Body of pancreas (tissue), 4 donors: ENCODE measurements around the gene FAM163A. TPM values are rescaled to one million over a fixed set of nuclear protein-coding genes. Genes with fewer than 3 reads are reported as not detected.

ENCODE experiments used
- ATAC-seq: fragments of 150-250 bp; one replicate; pipeline ENCODE4 v1.9.1; 2016
- DNase-seq, 4 donors: peaks; one replicate each; pipeline ENCODE4 v3.0.0-alpha.2; 2019
- H3K27ac ChIP-seq, 4 donors: fragments of 200-600 bp; sonication (generic); 1 replicate in 3 of 4; 2 replicates in 1 of 4; pipeline versions ENCODE4 v1.5.1 to v1.6.1; 2016 to 2019; ENCODE audit warnings: mild to moderate bottlenecking in 1 of 4, mixed read lengths in 1 of 4, moderate library complexity in 1 of 4
- H3K27me3 ChIP-seq, 2 donors: fragments of 200-600 bp; sonication (generic); one replicate each; pipeline ENCODE4 v1.6.0; 2016; ENCODE audit warnings: mild to moderate bottlenecking in 1 of 2
- H3K36me3 ChIP-seq, 2 donors: fragments of 200-600 bp; sonication (generic); replicated peaks in 1 of 2; 2 replicates each; pipeline ENCODE4 v1.5.1; 2016; ENCODE audit warnings: low read depth in 2 of 2; ENCODE audit not compliant: insufficient read depth in 1 of 2
- H3K4me1 ChIP-seq: fragments of 200-600 bp; sonication (generic); one replicate; pipeline ENCODE4 v1.6.0; 2016
- H3K4me3 ChIP-seq, 2 donors: fragments of 200-600 bp; sonication (generic); 1 replicate in 1 of 2; 2 replicates in 1 of 2; pipeline ENCODE4 v1.5.1; 2016 to 2019
- H3K9me3 ChIP-seq, 3 donors: fragments of 200-600 bp; sonication (generic); 1 replicate in 2 of 3; 2 replicates in 1 of 3; pipeline ENCODE4 v1.5.1; 2016
- POLR2A ChIP-seq, 3 donors: fragments of 450-650 bp; IDR thresholded peaks; one replicate each; pipeline ENCODE4 v1.6.1; 2016; ENCODE audit warnings: antibody characterized with exemption in 3 of 3, mild to moderate bottlenecking in 2 of 3
- WGBS, 2 donors: methylation state at CpG; one replicate each; pipeline ENCODE4 v1.1.5; 2017; 5-methylcytosine and 5-hydroxymethylcytosine counted together
- intact Hi-C: fragments of 100-400 bp; cut with DNase I; formaldehyde crosslinking; loops from one replicate; pipeline ENCODE4 v1.15.1; 2023
- total RNA-seq, 2 donors: library from RNA; depleted of rRNA; stranded (reverse); fragments of >200 nt; gene quantifications; one replicate each; pipeline ENCODE4 v1.1.0, GENCODE V29; 2016
- TF ChIP-seq, protein P1 (sequence below), 7 experiments: fragments of 450-650 bp in 4 of 7; fragments of 200-600 bp in 3 of 7; sonication (generic) in 3 of 7; IDR thresholded peaks; one replicate each; pipeline ENCODE4 v1.5.1; 2016 to 2019; ENCODE audit warnings: antibody characterized with exemption in 7 of 7

The FAM163A gene
- total RNA-seq, 2 donors from 2014 or later, result 0.26 TPM; not detected in 1

DNA sequence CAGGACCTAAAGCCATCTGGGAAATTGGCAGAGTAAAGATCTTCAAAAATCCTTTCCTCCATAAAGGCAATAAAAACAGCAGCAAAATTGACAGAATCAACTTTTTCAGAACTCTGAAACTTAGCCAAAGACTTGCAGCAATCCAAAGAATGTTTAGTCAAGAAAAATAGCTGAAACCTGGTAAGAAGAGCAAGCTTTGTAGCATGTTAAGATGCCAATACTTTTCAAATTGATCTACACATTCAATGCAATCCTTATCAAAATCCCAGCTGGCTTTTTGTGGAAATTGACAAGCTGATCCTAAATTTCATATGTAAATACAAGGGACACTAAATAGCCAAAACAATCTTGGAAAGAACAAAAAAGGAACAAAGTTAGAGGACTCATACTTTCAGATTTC lies 23.8 kb upstream of the FAM163A start:
- DNase-seq, result no peak
- ATAC-seq, result no peak
- intact Hi-C loops, result no loop called here
- Histone ChIP-seq H3K27ac (no peak overlapping the region), H3K4me3 (no peak overlapping the region), H3K4me1 (no peaks in the 10 kb centered on the region), H3K27me3 (no peaks in the 10 kb centered on the region), H3K36me3 (no peaks in the 10 kb centered on the region), H3K9me3 (peaks cover 0 to 23% (median 0%) of the 10 kb centered on the region in 3 donors)
- TF ChIP-seq, protein P1, sequence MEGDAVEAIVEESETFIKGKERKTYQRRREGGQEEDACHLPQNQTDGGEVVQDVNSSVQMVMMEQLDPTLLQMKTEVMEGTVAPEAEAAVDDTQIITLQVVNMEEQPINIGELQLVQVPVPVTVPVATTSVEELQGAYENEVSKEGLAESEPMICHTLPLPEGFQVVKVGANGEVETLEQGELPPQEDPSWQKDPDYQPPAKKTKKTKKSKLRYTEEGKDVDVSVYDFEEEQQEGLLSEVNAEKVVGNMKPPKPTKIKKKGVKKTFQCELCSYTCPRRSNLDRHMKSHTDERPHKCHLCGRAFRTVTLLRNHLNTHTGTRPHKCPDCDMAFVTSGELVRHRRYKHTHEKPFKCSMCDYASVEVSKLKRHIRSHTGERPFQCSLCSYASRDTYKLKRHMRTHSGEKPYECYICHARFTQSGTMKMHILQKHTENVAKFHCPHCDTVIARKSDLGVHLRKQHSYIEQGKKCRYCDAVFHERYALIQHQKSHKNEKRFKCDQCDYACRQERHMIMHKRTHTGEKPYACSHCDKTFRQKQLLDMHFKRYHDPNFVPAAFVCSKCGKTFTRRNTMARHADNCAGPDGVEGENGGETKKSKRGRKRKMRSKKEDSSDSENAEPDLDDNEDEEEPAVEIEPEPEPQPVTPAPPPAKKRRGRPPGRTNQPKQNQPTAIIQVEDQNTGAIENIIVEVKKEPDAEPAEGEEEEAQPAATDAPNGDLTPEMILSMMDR (IDR thresholded peaks at IDR 0.05), result no peak

DNA sequence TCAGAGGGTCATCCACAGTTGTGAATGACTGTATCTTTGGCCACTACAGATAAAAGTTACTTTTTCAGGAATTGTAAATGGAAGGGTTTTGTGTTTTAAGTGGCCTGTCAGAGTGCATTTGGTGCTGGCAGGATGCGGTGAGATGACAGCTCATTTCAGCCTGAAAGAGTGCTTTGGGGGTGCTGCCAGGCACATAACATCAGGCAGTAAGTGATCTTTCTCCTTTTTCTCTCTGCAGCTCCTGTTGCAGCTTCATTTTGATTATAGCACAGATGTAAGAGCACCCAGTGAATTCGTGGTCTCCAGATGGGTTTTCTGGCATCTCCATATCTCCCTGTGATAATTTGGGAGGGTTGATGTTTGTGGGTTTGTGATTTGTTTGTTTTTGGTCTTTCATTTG lies 14.8 kb upstream of the FAM163A start:
- no peak for ATAC-seq
- Histone ChIP-seq H3K36me3 (no peaks in the 10 kb centered on the region), H3K27me3 (no peaks in the 10 kb centered on the region), H3K9me3 (no peaks in the 10 kb centered on the region), H3K4me3 (no peak overlapping the region), H3K4me1 (no peaks in the 10 kb centered on the region), H3K27ac (no peak overlapping the region)
- 41 to 43% methylated on average over 2 of the region's 2 CpGs for WGBS, 2 donors
- TF ChIP-seq, protein P1 (IDR thresholded peaks at IDR 0.05), result no peak
- no peak for TF ChIP-seq POLR2A (IDR thresholded peaks at IDR 0.05)
- intact Hi-C loops, result no loop called here
- DNase-seq, result no peak

DNA sequence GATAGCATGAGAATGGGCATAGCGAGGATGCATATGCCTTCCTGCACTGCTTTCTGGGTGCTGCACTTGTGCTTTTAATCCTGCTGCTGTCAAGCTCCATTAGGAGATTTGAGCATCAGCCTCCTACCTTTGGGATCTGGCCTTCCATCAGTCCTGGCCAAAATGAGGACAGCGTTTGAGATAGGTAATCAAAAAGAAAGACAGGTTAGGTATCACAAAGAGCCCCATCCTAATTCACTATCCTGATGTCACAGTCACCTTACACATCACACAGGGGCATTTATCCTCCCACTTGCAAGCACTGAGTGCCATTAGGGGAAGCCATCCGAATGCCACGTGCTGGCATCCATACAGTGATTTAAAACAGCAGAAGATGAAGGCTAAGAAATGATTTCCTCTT lies 13.2 kb upstream of the FAM163A start:
- TF ChIP-seq, protein P1 (IDR thresholded peaks at IDR 0.05), result no peak
- no peak for TF ChIP-seq POLR2A (IDR thresholded peaks at IDR 0.05)

DNA sequence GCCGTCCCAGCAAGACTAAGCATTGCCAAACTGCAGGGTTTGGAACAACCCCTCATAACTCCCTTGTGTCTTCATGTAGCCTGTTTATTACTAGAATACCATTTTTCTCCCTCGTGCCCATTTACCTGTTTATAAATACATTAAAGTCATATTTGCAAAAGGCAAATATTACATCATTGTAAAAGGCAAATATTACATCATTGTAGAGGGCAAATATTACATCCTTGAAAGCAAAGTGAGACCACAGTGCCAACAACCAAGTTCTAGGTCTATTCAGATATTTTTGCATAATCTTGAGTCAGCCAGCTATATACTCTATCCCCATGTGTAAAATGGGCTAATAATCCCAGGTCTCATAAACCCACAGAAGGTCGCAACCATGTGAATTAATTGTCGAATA lies 11.4 kb upstream of the FAM163A start:
- 68% methylated on average over 4 of the region's 4 CpGs for WGBS, 2 donors
- no peak overlapping the region for H3K4me3 ChIP-seq
- ATAC-seq (no peak), DNase-seq (no peak)
- no peaks in the 10 kb centered on the region for H3K9me3 ChIP-seq
- intact Hi-C loops, result no loop called here
- H3K36me3 ChIP-seq, result no peaks in the 10 kb centered on the region
- no peak overlapping the region for H3K27ac ChIP-seq
- no peaks in the 10 kb centered on the region for H3K27me3 ChIP-seq
- TF ChIP-seq, protein P1 (IDR thresholded peaks at IDR 0.05), result no peak
- no peak for TF ChIP-seq POLR2A (IDR thresholded peaks at IDR 0.05)
- no peaks in the 10 kb centered on the region for H3K4me1 ChIP-seq

More for the DNA sequence above, 13.2 kb upstream of the FAM163A start:
- Histone ChIP-seq H3K4me1 (no peaks in the 10 kb centered on the region), H3K4me3 (no peak overlapping the region), H3K36me3 (no peaks in the 10 kb centered on the region), H3K27me3 (no peaks in the 10 kb centered on the region), H3K27ac (no peak overlapping the region), H3K9me3 (no peaks in the 10 kb centered on the region)
- WGBS, 2 donors, result 68 to 80% methylated on average over 4 of the region's 4 CpGs
- intact Hi-C loops, result no loop called here
- ATAC-seq (no peak), DNase-seq (no peak)

DNA sequence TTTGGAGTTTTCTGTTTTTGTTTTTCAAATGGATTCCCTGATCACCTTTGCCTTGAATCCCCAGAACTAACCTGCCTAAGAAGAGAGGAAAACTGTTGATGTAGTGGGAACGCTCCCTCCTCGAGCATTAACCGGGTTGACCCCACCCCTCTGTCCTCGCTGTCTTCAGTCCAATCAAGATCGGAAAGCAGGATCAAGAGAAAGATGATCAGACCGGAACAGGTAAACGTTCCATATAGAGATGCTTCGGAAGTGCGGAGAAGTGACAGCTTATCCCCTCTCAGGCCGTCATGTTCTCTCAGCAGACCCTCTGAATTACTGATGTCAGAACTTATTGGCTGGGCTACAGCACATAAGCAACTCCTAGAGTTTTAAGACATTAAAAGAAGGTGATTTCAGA lies 800 bp upstream of the FAM163A start:
- Histone ChIP-seq H3K27ac (no peak overlapping the region), H3K9me3 (no peaks in the 10 kb centered on the region), H3K4me3 (no peak overlapping the region), H3K36me3 (no peaks in the 10 kb centered on the region), H3K27me3 (peaks cover 0 to 23% of the 10 kb centered on the region in 2 donors), H3K4me1 (peaks cover 21% of the 10 kb centered on the region)
- intact Hi-C loops, result no loop called here
- 12 to 17% methylated on average over 10 of the region's 10 CpGs for WGBS, 2 donors
- TF ChIP-seq, protein P1 (IDR thresholded peaks at IDR 0.05), result no peak
- TF ChIP-seq POLR2A (IDR thresholded peaks at IDR 0.05), result no peak
- DNase-seq (no peak), ATAC-seq (no peak)
